HG02588 (cell line): ENCODE data around the gene SLC29A3.
"Not testable (repeated sequence)": the region's sequence is repeated elsewhere in the genome, so short reads cannot be mapped to it uniquely, and the experiment has no call there.

Experiments
- ATAC-seq: cut with Tn5 transposase; IDR thresholded peaks from one replicate; pipeline ENCODE4 v1.9.1; 2021; ENCODE audit warnings: mild to moderate bottlenecking, moderate library complexity; ENCODE audit not compliant: unreplicated experiment

The SLC29A3 gene

DNA sequence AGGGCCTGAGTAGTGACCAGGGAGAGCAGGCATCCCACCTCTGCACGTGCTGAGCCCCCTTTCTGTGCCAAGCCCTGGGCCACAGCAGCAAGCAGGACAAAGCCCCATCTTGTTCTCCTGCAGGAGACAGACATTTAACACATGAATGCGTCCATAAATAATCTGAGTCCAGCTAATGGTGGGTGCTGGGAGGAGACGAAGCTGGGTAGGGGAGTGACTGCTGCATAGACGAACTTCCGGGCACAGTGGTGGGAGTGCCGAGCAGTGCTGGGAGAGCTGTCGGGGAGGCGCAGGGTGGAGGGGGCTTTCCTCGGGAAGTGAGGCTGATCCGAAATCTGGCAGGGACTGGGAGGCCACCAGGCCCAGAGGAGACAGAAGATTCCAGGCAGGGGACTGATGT is 35.2 kb upstream of the SLC29A3 start:
- ATAC-seq = no peak

DNA sequence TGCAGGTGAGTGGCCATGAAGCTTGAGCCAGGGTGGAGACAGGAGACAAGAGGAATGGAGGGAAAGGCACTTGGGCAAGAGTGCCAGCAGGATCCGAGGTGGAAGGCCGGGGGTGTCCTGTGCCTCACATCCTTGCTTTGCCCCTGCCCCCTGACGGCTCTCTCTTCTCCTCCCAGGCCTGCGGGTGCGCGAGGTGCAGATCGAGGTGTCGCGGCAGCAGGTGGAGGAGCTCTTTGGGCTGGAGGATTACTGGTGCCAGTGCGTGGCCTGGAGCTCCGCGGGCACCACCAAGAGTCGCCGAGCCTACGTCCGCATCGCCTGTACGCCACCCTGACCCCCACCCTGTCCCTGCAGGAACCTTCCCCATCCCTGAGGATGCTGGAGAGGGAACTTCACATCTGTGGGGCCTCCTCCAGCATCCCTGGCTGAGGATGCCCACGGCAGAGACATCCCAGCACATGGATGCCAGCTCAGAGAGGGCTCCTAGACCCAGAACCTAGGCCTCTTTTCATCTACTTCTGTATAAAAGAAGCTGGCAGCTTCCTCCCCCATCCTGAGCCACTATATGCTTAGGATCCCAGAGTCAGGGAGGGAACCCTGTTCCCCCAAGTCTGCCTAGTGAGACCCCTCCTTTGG is 34.4 kb upstream of the SLC29A3 start:
- no peak for ATAC-seq

GRCh38 chr10:71285180-71285545 is 33.9 kb upstream of the SLC29A3 start:
- no peak for ATAC-seq

- ATAC-seq = no peak
Observed at GRCh38 chr10:71285986-71286385, 33.1 kb upstream of the SLC29A3 start.

- no peak for ATAC-seq
Observed at GRCh38 chr10:71286521-71287294, 32.4 kb upstream of the SLC29A3 start.

GRCh38 chr10:71287456-71287855 is 31.6 kb upstream of the SLC29A3 start:
- ATAC-seq = no peak

- ATAC-seq = no peak
Observed at GRCh38 chr10:71288461-71288860, 30.6 kb upstream of the SLC29A3 start.

DNA sequence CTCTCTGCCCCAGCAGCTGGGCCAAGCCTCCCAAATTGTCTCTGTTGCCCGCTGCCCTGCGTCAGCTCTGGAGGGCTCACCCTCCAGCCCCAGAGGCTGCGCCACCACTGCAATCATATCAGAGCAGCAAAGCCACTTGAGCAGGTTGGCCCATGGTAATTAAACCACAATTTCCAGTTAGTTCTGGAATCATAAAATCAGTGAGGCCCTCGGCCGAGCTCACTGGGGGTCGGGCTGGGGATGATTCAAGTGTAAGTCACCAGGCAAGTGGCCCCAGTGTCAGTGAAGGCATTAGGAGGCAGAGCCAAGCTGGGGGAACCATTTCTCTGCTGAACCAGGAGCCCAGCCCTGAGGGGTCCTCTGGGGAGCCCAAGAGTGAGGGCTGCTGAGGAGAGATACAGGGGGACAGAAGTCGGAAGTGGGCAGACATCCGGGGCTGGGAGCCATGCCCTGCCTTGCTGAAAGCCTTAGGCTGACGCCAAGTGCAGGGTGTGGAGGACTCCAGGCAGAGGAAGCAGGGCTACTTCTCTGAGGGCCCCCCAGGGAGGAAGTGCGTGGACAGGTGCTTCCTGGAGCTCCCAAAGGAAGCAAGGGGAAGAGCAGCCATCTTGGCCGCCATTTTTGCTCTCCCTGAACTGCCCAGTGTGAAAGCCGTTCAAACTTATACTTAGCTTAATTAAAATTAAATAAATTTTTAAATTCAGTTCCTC is 29.5 kb upstream of the SLC29A3 start:
- ATAC-seq = no peak

DNA sequence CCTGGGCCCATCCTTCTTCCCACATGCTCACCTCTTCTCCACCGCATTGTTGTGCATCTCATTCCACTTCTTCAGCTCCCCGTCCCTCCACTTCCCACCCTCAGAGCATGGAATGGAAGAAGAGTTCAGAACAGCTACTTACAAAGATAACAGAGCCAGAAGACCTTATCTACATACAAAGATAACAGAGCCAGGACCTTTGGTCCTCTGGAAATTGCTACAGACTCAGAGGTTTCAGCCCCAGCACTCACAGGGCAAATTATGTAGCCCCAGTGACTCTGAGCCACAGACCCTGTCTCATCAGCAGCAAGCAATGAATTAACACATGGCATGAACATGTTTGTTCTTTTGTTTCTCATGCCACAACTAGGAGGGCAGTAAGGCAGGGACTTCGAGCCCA is 28.7 kb upstream of the SLC29A3 start:
- no peak for ATAC-seq

- no peak for ATAC-seq
Observed at GRCh38 chr10:71290806-71291527, 28.1 kb upstream of the SLC29A3 start.

DNA sequence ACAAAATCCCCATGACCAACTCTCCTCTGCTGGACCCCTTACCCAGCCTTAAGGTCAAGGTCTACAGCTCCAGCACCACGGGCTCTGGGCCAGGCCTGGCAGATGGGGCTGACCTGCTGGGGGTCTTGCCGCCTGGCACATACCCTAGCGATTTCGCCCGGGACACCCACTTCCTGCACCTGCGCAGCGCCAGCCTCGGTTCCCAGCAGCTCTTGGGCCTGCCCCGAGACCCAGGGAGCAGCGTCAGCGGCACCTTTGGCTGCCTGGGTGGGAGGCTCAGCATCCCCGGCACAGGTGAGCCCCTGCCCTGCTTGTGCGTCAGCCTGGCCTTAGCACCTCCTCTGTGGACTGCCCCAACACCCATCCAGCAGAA is 27.5 kb upstream of the SLC29A3 start:
- ATAC-seq = no peak

DNA sequence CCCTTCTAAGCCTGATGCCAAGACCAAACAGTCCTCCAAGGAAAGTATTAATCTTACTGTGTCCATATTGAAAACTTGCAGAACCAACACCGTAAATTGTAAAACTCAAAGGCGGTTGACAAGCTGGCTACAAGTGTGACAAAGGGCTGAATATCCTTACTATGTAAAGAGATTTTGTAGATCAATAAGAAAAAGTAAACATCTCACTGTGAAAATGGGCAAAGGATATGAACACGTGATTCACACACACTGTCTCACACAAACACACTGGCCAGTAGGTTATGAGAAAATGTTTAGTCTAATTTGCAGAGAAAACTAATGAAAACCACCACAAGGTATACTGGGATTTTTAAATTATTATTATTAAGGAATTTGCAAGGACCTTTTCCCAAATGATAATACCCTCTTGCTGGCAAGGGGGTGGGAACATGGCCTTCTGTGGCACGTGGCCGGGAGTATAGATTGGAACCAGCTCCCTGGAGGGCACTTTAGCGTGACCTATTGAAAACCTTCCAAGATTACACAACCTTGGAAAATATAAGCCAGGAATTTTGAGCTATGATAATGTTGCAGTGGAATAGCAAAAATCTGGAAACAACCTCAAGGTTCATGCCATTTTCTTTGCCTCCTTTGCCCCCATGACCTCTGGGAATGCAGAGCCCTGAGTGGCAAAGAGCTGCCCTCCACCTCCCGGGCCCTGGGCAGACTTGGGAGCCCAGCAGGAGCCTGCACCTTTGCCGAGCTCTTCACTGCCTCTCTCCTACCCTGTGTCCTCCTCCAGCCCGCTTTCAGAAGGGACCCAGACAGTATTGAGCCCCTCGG is 26.2 kb upstream of the SLC29A3 start:
- ATAC-seq = no peak

- ATAC-seq = no peak
Observed at GRCh38 chr10:71293446-71294084, 25.5 kb upstream of the SLC29A3 start.

DNA sequence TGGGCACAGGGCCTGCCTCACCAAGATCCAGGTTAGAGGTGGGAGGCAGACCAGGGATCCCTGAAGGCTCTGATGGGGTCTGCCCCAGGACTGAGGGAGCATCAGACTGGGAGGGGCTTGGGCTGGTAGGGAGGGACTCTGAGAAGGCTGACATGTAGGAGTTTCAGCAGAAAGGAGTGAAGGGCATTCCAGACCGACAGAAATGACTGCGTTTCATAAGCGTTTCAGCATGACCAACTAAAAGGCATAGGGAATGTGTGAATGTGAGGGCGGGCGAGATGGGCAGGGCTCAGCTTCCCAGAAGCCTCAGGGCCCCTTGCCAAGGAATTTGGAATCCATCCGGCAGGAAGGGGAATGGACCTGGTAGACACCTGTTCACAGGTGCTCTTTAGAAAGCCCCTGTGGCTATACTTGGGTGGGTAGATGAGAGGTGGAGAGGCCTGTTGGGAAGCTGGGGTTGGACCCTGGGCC is 24.9 kb upstream of the SLC29A3 start:
- ATAC-seq = no peak

DNA sequence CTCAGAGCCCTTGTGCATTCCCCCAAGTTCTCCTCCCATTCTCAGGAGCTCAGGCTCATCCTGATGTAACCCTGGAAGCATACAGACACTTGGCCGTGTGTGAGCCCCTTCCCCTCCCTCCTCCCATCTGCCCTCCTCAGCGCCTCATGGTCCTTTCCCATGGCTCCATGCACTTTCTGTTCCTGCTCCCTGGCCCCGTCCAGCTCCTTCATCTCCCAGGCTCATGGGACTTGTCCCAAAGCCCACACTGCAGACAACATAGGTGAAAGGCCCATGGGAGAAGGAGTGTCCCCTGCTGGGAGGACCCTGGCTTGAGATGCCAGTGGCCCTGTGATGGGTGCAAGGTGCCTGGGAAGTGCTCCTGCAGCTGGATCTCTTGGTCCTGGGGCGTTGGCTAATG is 24.2 kb upstream of the SLC29A3 start:
- ATAC-seq = no peak

GRCh38 chr10:71295641-71296040 is 23.4 kb upstream of the SLC29A3 start:
- ATAC-seq = no peak

DNA sequence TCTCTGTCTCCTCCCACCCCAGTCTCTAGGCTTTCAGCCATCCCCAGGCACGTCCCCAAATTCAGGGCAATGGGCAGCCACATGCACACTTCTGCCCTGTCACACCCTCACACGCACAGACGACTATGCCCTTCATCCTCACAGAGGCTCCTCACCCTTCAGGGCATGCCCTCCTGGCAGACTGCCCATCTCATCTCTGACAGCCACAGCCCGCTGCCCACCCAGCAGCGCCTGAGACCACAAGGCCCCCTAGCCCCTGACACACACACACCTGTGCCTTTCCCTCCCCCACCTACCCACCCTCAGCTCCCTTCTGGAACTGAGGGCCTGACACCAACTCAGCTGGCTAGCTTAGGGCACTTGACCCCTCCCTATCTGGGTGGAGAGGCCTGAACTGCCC is 23.0 kb upstream of the SLC29A3 start:
- no peak for ATAC-seq

DNA sequence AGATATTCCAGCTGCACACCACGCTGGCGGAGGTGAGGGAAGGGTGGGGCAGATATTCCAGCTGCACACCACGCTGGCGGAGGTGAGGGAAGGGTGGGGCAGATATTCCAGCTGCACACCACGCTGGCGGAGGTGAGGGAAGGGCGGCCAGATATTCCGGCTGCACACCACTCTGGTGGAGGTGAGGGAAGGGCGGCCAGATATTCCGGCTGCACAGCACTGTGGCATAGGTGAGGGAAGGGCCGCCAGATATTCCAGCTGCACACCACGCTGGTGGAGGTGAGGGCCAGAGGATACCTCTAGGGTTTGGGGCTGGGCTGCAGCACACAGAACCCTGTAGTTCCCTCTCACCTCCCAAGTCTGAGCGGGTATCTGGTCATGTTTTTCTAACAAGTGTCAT is 22.2 kb upstream of the SLC29A3 start:
- not testable (repeated sequence) for ATAC-seq

DNA sequence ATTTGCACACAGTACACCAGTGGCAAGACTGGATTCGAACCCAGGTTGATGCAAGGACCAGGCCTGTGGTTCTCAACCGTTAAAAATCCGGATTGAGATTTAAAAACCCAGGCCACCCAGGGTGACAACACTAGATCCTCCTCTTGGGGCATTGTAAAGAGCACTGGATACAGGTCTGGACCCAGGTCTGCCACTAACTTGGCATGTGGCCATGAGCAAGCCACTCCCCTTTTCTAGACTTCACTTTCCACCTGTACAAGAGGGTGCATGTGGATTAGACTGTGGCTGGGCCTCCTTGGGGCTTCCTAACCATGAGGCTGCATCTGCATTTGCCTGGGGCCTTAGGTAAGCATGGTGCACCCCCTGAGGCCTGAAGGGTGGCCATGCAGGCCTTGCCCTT is 21.7 kb upstream of the SLC29A3 start:
- no peak for ATAC-seq
